K562 (cell line): ENCODE measurements around the gene ITGA11.

Source experiments
- BHLHE40 ChIP-seq: IDR thresholded peaks from 2 replicates; pipeline ENCODE4 v1.6.1; 2011; ENCODE audit warnings: low read length, improper control_type of control experiment
- PURB ChIP-seq: sonication (generic); formaldehyde crosslinking; IDR thresholded peaks from 2 replicates; pipeline ENCODE4 v1.9.0; 2021; ENCODE audit warnings: low read depth, mild to moderate bottlenecking, missing genetic modification reagents
- RBBP5 ChIP-seq: fragments of 200-600 bp; sonication (generic); IDR thresholded peaks from 2 replicates; pipeline ENCODE4 v1.6.1; 2012; ENCODE audit warnings: borderline replicate concordance, mild to moderate bottlenecking, low read length, control low read depth, inconsistent platforms; ENCODE audit not compliant: insufficient read depth, poor library complexity, severe bottlenecking
- TCF7L2 ChIP-seq: fragments of 150-350 bp; IDR thresholded peaks from 2 replicates; pipeline ENCODE4 v1.6.1; 2016; ENCODE audit warnings: low read depth, mild to moderate bottlenecking, low read length, moderate library complexity
- ZNF592 ChIP-seq: fragments of 450-650 bp; IDR thresholded peaks from 2 replicates; pipeline ENCODE4 v1.6.1; 2017; ENCODE audit warnings: antibody characterized with exemption, mild to moderate bottlenecking
- TF ChIP-seq, protein P1 (sequence below): sonication (generic); formaldehyde crosslinking; IDR thresholded peaks from 2 replicates; pipeline ENCODE4 v1.9.0; 2022; ENCODE audit warnings: mild to moderate bottlenecking, missing genetic modification reagents
- TF ChIP-seq, protein P2 (sequence below): fragments of 450-650 bp; conservative IDR thresholded peaks from 2 replicates; pipeline ENCODE4 v1.6.1; 2016; ENCODE audit warnings: missing genetic modification characterization, low read depth, mild to moderate bottlenecking, missing compliant biosample characterization, moderate library complexity

- TF ChIP-seq, protein P1, sequence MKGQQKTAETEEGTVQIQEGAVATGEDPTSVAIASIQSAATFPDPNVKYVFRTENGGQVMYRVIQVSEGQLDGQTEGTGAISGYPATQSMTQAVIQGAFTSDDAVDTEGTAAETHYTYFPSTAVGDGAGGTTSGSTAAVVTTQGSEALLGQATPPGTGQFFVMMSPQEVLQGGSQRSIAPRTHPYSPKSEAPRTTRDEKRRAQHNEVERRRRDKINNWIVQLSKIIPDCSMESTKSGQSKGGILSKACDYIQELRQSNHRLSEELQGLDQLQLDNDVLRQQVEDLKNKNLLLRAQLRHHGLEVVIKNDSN (CRISPR knock-in tag): no peak
- TF ChIP-seq BHLHE40: no peak
- TF ChIP-seq TCF7L2: no peak
- no peak for TF ChIP-seq RBBP5
- TF ChIP-seq ZNF592: no peak
- TF ChIP-seq, protein P2, sequence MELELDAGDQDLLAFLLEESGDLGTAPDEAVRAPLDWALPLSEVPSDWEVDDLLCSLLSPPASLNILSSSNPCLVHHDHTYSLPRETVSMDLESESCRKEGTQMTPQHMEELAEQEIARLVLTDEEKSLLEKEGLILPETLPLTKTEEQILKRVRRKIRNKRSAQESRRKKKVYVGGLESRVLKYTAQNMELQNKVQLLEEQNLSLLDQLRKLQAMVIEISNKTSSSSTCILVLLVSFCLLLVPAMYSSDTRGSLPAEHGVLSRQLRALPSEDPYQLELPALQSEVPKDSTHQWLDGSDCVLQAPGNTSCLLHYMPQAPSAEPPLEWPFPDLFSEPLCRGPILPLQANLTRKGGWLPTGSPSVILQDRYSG (tag): no peak
- no peak for TF ChIP-seq PURB
Measured at GRCh38 chr15:68403161-68403941, 28.6 kb downstream of the ITGA11 start.
